ENCODE results near the gene SETD1B. TPM values are rescaled to one million over a fixed set of nuclear protein-coding genes. Genes with fewer than 3 reads are reported as not detected.

The SETD1B gene
- total and polyA plus RNA-seq, 2 experiments from 2014 or later, result 2.0 to 2.7 TPM

GRCh38 chr12:121795034-121795968 is 8.5 kb upstream of the SETD1B start:
- peak overlapping the region; percentile 24; the same call in 1 of the 2 replicates for H2AFZ ChIP-seq
- TF ChIP-seq EZH2 (IDR thresholded peaks at IDR 0.05; ENCODE audit: insufficient read depth, poor library complexity, severe bottlenecking) (no peak), EZH2phosphoT487 (IDR thresholded peaks at IDR 0.05; ENCODE audit: insufficient read depth, low read depth) (no peak)
- peak overlapping the region; percentile 82 for H3K9ac ChIP-seq
- WGBS, 2 experiments (ENCODE audit: low coverage in 1 of 2, low lambda C conversion rate in 2 of 2, missing lambda C conversion rate in 2 of 2), result 32 to 40% methylated on average over 14 to 15 of the region's 15 CpGs
- peak overlapping the region; percentile 40 for H3K4me3 ChIP-seq
- H3K9me3 ChIP-seq (ENCODE audit: low read depth), result no peaks in the 10 kb centered on the region
- peak; percentile 82 for DNase-seq
- H3K36me3 ChIP-seq (ENCODE audit: low read depth), result no peaks in the 10 kb centered on the region
- no peaks in the 10 kb centered on the region for H4K20me1 ChIP-seq (ENCODE audit: insufficient read depth)
- peak overlapping the region; percentile 86 for H3K27ac ChIP-seq
- H3F3A ChIP-seq (ENCODE audit: insufficient read depth), result peaks cover 25% of the 10 kb centered on the region
- peak overlapping the region; percentile 55 for H3K4me2 ChIP-seq (ENCODE audit: unreplicated experiment)
- H3K4me1 ChIP-seq (ENCODE audit: insufficient read depth), result peaks cover 31% of the 10 kb centered on the region
- H3K27me3 ChIP-seq (replicated peaks; ENCODE audit: insufficient read depth), result no peaks in the 10 kb centered on the region
- H3K9me2 ChIP-seq (ENCODE audit: insufficient read depth), result no peaks in the 10 kb centered on the region
- in situ Hi-C loops (cut with MboI), result no loop called here
- H3K79me2 ChIP-seq (ENCODE audit: insufficient read depth), result peaks cover 38% of the 10 kb centered on the region

DNA sequence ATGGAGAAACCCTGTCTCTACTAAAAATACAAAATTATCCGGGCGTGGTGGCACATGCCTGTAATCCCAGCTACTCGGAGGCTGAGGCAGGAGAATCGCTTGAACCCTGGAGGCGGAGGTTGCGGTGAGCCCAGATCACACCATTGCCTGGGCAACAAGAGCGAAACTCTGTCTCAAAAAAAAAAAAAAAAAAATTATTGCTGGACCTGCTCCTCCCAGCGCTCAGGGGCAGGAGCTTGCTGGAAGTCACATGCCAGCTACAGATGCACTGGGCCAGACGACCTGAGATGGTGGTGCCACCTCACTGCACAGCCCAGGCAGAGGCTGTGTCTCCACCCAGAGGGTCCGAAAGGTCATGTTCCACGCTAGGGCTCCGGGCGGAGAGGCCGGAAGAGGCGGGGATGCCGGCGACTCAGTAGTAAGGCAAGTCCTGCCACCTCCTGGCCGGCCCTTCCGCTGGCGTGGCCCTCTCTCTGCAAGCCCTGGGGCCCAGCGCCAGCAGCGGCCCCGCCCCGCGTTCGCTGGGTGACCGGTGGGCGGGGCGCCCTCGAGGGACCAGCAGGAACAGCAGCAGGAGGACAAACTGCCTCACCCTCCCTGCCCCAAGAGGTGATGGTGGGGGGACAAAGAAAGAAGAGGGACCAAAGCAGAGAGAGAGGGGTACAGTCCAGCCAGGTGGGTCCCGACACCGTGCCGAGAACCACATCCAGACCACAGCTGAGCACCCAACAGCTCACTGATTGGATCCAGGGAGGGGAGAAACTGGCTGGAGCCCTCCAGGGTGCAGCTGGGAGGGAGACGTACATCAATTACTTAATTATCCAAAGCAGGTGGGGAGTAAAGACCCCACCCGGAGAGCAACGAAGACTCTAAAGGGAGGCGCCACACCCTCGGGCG is 6.7 kb upstream of the SETD1B start:
- H3K27me3 ChIP-seq (replicated peaks; ENCODE audit: insufficient read depth), result no peaks in the 10 kb centered on the region
- H2AFZ ChIP-seq, result no peak overlapping the region
- peak overlapping the region; percentile 80 for H3K4me3 ChIP-seq
- H4K20me1 ChIP-seq (ENCODE audit: insufficient read depth), result no peaks in the 10 kb centered on the region
- peaks cover 38% of the 10 kb centered on the region for H3K4me1 ChIP-seq (ENCODE audit: insufficient read depth)
- peak overlapping the region; percentile 99 for H3K27ac ChIP-seq
- no peaks in the 10 kb centered on the region for H3K36me3 ChIP-seq (ENCODE audit: low read depth)
- WGBS, 2 experiments (ENCODE audit: low coverage in 1 of 2, low lambda C conversion rate in 2 of 2, missing lambda C conversion rate in 2 of 2), result 6 to 8% methylated on average over 37 to 39 of the region's 39 CpGs
- H3K79me2 ChIP-seq (ENCODE audit: insufficient read depth), result peaks cover 50% of the 10 kb centered on the region
- H3K4me2 ChIP-seq (ENCODE audit: unreplicated experiment), result peak overlapping the region; percentile 74
- H3K9ac ChIP-seq, result peak overlapping the region; percentile 99
- H3K9me3 ChIP-seq (ENCODE audit: low read depth), result no peaks in the 10 kb centered on the region
- TF ChIP-seq EZH2 (IDR thresholded peaks at IDR 0.05; ENCODE audit: insufficient read depth, poor library complexity, severe bottlenecking), result no peak
- no peak for TF ChIP-seq EZH2phosphoT487 (IDR thresholded peaks at IDR 0.05; ENCODE audit: insufficient read depth, low read depth)
- H3K9me2 ChIP-seq (ENCODE audit: insufficient read depth), result no peaks in the 10 kb centered on the region
- peaks cover 36% of the 10 kb centered on the region for H3F3A ChIP-seq (ENCODE audit: insufficient read depth)
- peak; percentile 96 for DNase-seq
- in situ Hi-C loops (cut with MboI), result no loop called here

DNA sequence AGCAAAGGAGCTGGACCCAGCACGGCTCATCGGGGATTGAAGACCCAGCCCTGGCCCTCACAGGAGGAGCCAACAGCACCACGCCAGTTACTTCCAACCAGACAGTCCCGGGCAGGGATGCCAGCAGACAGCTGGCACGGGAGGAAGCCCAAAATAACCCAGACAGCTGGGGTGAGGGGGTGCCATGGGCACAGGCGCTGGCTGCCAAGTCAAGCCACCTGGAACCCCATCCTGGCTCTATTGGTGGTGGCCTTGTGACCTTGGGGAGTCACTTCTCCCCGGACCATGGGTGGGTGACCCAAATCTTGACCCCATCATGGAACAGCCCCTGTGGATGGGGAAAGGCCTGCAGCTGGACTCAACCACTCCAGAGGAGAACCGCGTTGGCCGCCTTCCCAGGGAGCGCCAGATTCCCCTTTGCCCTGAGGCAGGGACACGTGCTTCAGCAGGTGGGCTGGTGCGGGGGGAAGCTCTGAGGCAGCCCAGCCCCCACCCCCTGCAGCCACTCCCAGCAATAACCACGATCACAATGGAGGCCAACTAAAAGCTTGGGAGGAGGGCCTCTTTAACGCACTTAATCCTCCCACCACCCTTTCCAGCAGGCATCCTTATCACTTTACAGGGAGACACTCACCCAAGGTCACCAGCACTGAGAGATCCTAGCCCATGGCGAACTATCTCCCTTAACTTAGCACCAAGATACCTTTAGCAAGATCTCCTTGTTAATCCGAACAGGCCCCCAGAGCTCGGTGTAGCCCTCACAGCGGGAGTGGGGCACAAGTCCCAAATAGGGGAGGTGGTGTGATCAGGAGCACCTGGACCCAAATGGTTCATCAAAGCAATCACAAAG is 5.6 kb upstream of the SETD1B start:
- Histone ChIP-seq H3K27ac (peak overlapping the region; percentile 99), H2AFZ (no peak overlapping the region), H3K27me3 (replicated peaks; ENCODE audit: insufficient read depth) (no peaks in the 10 kb centered on the region), H3K4me2 (ENCODE audit: unreplicated experiment) (peak overlapping the region; percentile 74), H3K79me2 (ENCODE audit: insufficient read depth) (peaks cover 56% of the 10 kb centered on the region), H3K36me3 (ENCODE audit: low read depth) (no peaks in the 10 kb centered on the region), H3F3A (ENCODE audit: insufficient read depth) (peaks cover 42% of the 10 kb centered on the region), H3K9me3 (ENCODE audit: low read depth) (no peaks in the 10 kb centered on the region), H4K20me1 (ENCODE audit: insufficient read depth) (no peaks in the 10 kb centered on the region), H3K9ac (peak overlapping the region; percentile 99), H3K9me2 (ENCODE audit: insufficient read depth) (no peaks in the 10 kb centered on the region), H3K4me3 (peak overlapping the region; percentile 80), H3K4me1 (ENCODE audit: insufficient read depth) (peaks cover 43% of the 10 kb centered on the region)
- peak; percentile 37 for DNase-seq
- no peak for TF ChIP-seq EZH2 (IDR thresholded peaks at IDR 0.05; ENCODE audit: insufficient read depth, poor library complexity, severe bottlenecking)
- TF ChIP-seq EZH2phosphoT487 (IDR thresholded peaks at IDR 0.05; ENCODE audit: insufficient read depth, low read depth), result no peak
- WGBS, 2 experiments (ENCODE audit: low coverage in 1 of 2, low lambda C conversion rate in 2 of 2, missing lambda C conversion rate in 2 of 2), result 41 to 44% methylated on average over 17 to 19 of the region's 19 CpGs
- in situ Hi-C loops (cut with MboI), result no loop called here

Data from GM23248 (cell line).